ENCODE measurements around the gene STARD4. TPM values are rescaled to one million over a fixed set of nuclear protein-coding genes. Genes with fewer than 3 reads are reported as not detected.
A peak's percentile ranks its signal among the peaks of the same experiment; 100 is the strongest.

Gene STARD4
- total and polyA plus RNA-seq, 9 of the 15 experiments (the other 6 are each of a cell fraction or from before 2014, with no cell fraction given): 28.4 to 88.0 (median 34.0) TPM

- TF ChIP-seq, protein P1, sequence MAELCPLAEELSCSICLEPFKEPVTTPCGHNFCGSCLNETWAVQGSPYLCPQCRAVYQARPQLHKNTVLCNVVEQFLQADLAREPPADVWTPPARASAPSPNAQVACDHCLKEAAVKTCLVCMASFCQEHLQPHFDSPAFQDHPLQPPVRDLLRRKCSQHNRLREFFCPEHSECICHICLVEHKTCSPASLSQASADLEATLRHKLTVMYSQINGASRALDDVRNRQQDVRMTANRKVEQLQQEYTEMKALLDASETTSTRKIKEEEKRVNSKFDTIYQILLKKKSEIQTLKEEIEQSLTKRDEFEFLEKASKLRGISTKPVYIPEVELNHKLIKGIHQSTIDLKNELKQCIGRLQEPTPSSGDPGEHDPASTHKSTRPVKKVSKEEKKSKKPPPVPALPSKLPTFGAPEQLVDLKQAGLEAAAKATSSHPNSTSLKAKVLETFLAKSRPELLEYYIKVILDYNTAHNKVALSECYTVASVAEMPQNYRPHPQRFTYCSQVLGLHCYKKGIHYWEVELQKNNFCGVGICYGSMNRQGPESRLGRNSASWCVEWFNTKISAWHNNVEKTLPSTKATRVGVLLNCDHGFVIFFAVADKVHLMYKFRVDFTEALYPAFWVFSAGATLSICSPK (IDR thresholded peaks at IDR 0.05; ENCODE audit: borderline replicate concordance): no peak
- no peak for TF ChIP-seq NR2C2 (CRISPR knock-in tag; IDR thresholded peaks at IDR 0.05)
- TF ChIP-seq NR2C2 (tag; IDR thresholded peaks at IDR 0.05): peak; percentile 80
- TF ChIP-seq ZNF655 (CRISPR knock-in tag; IDR thresholded peaks at IDR 0.05): no peak
- no peak; the same call in 1 of the 2 replicates for TF ChIP-seq NKRF (IDR thresholded peaks at IDR 0.05; ENCODE audit: borderline replicate concordance)
- TF ChIP-seq CCNT2 (IDR thresholded peaks at IDR 0.05; ENCODE audit: borderline replicate concordance, extremely low read depth, insufficient read length, low read depth, low read length): peak; percentile 88
- TF ChIP-seq GATAD2A (IDR thresholded peaks at IDR 0.05): no peak
- TF ChIP-seq ZNF133 (CRISPR knock-in tag; IDR thresholded peaks at IDR 0.05): no peak
- TF ChIP-seq PATZ1 (CRISPR knock-in tag; IDR thresholded peaks at IDR 0.05; ENCODE audit: borderline replicate concordance): no peak
- TF ChIP-seq HDAC3 (IDR thresholded peaks at IDR 0.05; ENCODE audit: borderline replicate concordance, partially characterized antibody): peak; percentile 47
- TF ChIP-seq ETV1 (tag; conservative IDR thresholded peaks at IDR 0.05; ENCODE audit: low read depth): peak; percentile 26; the same call in 1 of the 2 replicates
- no peak for TF ChIP-seq KLF10 (CRISPR knock-in tag; IDR thresholded peaks at IDR 0.05)
- no peak for TF ChIP-seq ATF2 (CRISPR knock-in tag; IDR thresholded peaks at IDR 0.05)
- no peak for TF ChIP-seq NR0B1 (IDR thresholded peaks at IDR 0.05; ENCODE audit: partially characterized antibody)
- TF ChIP-seq CEBPB (tag; IDR thresholded peaks at IDR 0.05): peak; percentile 72
Observed at GRCh38 chr5:111512375-111513130, at the start of gene STARD4 (continued).

Measured in K562 (cell line).